ENCODE data around the gene ABLIM1. TPM values are rescaled to one million over a fixed set of nuclear protein-coding genes. Genes with fewer than 3 reads are reported as not detected.
A peak's percentile ranks its signal among the peaks of the same experiment; 100 is the strongest.

The ABLIM1 gene
- total RNA-seq, 6 experiments from 2014 or later = 38.8 to 76.5 (median 50.6) TPM

- TF ChIP-seq POLR2A (IDR thresholded peaks at IDR 0.05) = no peak
- Histone ChIP-seq H3K4me3 (no peak overlapping the region), H3K36me3 (peaks cover 0 to 22% (median 8%) of the 10 kb centered on the region in 4 donors), H3K9me3 (no peaks in the 10 kb centered on the region), H3K27ac (no peak overlapping the region), H3K27me3 (no peaks in the 10 kb centered on the region), H3K4me1 (no peaks in the 10 kb centered on the region)
- intact Hi-C loops (cut with DNase I) = loop anchor here in 1 of 2 donors (10.0 kb wide), 3 partner anchors 69 to 241 kb away; no protein-coding TSS in a partner anchor
- ATAC-seq = peak in 2 of 4 donors; percentile 28 to 38
- WGBS (ENCODE audit: insufficient coverage, low coverage, low lambda C conversion rate, missing lambda C conversion rate) = 67% methylated on average over 3 of the region's 9 CpGs
- DNase-seq = peak in 1 of 3 donors; percentile 30
Measured at GRCh38 chr10:114544045-114544659, 113.9 kb downstream of the ABLIM1 start.

GRCh38 chr10:114543456-114543855 lies 114.6 kb downstream of the ABLIM1 start:
- peaks cover 0 to 22% (median 8%) of the 10 kb centered on the region in 4 donors for H3K36me3 ChIP-seq
- TF ChIP-seq POLR2A (IDR thresholded peaks at IDR 0.05) (no peak), CTCF (IDR thresholded peaks at IDR 0.05) (no peak)
- intact Hi-C loops (cut with DNase I) = loop anchor here in 1 of 2 donors (10.0 kb wide), 3 partner anchors 69 to 241 kb away; no protein-coding TSS in a partner anchor
- H3K27me3 ChIP-seq = no peaks in the 10 kb centered on the region
- H3K4me3 ChIP-seq = no peak overlapping the region
- ATAC-seq (no peak), DNase-seq (no peak)
- H3K9me3 ChIP-seq = no peaks in the 10 kb centered on the region
- no peak overlapping the region for H3K27ac ChIP-seq
- WGBS (ENCODE audit: insufficient coverage, low coverage, low lambda C conversion rate, missing lambda C conversion rate) = 71% methylated on average over 7 of the region's 8 CpGs
- no peaks in the 10 kb centered on the region for H3K4me1 ChIP-seq

- peaks cover 0 to 22% (median 8%) of the 10 kb centered on the region in 4 donors for H3K36me3 ChIP-seq
- no peak overlapping the region for H3K4me3 ChIP-seq
- intact Hi-C loops (cut with DNase I) = loop anchor here in 1 of 2 donors (10.0 kb wide), 3 partner anchors 68 to 242 kb away; no protein-coding TSS in a partner anchor
- DNase-seq (no peak), ATAC-seq (no peak)
- H3K27ac ChIP-seq = no peak overlapping the region
- H3K27me3 ChIP-seq = no peaks in the 10 kb centered on the region
- TF ChIP-seq CTCF (IDR thresholded peaks at IDR 0.05) (no peak), POLR2A (IDR thresholded peaks at IDR 0.05) (no peak)
- no peaks in the 10 kb centered on the region for H3K9me3 ChIP-seq
- 100% methylated on average over 1 of the region's 2 CpGs for WGBS (ENCODE audit: insufficient coverage, low coverage, low lambda C conversion rate, missing lambda C conversion rate)
- no peaks in the 10 kb centered on the region for H3K4me1 ChIP-seq
Measured at GRCh38 chr10:114542373-114542772, 115.7 kb downstream of the ABLIM1 start.

- TF ChIP-seq POLR2A (IDR thresholded peaks at IDR 0.05) = no peak
- no peak for TF ChIP-seq CTCF (IDR thresholded peaks at IDR 0.05)
- 89% methylated on average over 3 of the region's 3 CpGs for WGBS (ENCODE audit: insufficient coverage, low coverage, low lambda C conversion rate, missing lambda C conversion rate)
- Histone ChIP-seq H3K9me3 (no peaks in the 10 kb centered on the region), H3K36me3 (peaks cover 0 to 22% (median 6%) of the 10 kb centered on the region in 4 donors), H3K4me3 (no peak overlapping the region), H3K27ac (no peak overlapping the region), H3K4me1 (no peaks in the 10 kb centered on the region), H3K27me3 (no peaks in the 10 kb centered on the region)
- intact Hi-C loops (cut with DNase I) = loop anchor here in 1 of 2 donors (10.0 kb wide), 3 partner anchors 67 to 243 kb away; no protein-coding TSS in a partner anchor
- no peak for ATAC-seq
- no peak for DNase-seq
Measured at GRCh38 chr10:114541797-114542160, 116.3 kb downstream of the ABLIM1 start.

GRCh38 chr10:114541081-114541796 lies 116.8 kb downstream of the ABLIM1 start:
- H3K27me3 ChIP-seq = no peaks in the 10 kb centered on the region
- H3K36me3 ChIP-seq = peaks cover 0 to 22% (median 4%) of the 10 kb centered on the region in 4 donors
- no peaks in the 10 kb centered on the region for H3K4me1 ChIP-seq
- ATAC-seq (peak; percentile 36 to 65 (median 54)), DNase-seq (no peak)
- TF ChIP-seq CTCF (IDR thresholded peaks at IDR 0.05) (no peak), POLR2A (IDR thresholded peaks at IDR 0.05) (no peak)
- H3K9me3 ChIP-seq = no peaks in the 10 kb centered on the region
- WGBS (ENCODE audit: insufficient coverage, low coverage, low lambda C conversion rate, missing lambda C conversion rate) = 52% methylated on average over 8 of the region's 14 CpGs
- intact Hi-C loops (cut with DNase I) = loop anchor here in 1 of 2 donors (10.0 kb wide), 3 partner anchors 66 to 244 kb away; no protein-coding TSS in a partner anchor
- no peak overlapping the region for H3K27ac ChIP-seq
- no peak overlapping the region for H3K4me3 ChIP-seq
